Hematopoietic multipotent progenitor cell treated with erythropoietin and hydrocortisone succinate and interleukin-3 and kit ligand, for 15 days (in vitro differentiated cells): ENCODE measurements around the gene ARF1.

Source experiments
- DNase-seq: peaks from one replicate; pipeline ENCODE4 v3.0.0-alpha.2; 2015; ENCODE audit warnings: low spot score

Gene ARF1

GRCh38 chr1:228148196-228148861 is 65.8 kb downstream of the ARF1 start:
- DNase-seq, result no peak
